ENCODE measurements around the gene COTL1.

- TF ChIP-seq ASH2L (IDR thresholded peaks at IDR 0.05; ENCODE audit: insufficient read length, low read depth, low read length) (no peak), ZNF484 (CRISPR knock-in tag; IDR thresholded peaks at IDR 0.05; ENCODE audit: borderline replicate concordance, low read depth) (no peak), U2AF1 (optimal IDR thresholded peaks at IDR 0.05; ENCODE audit: low read depth, low read length) (no peak), ZNF775 (CRISPR knock-in tag; IDR thresholded peaks at IDR 0.05; ENCODE audit: borderline replicate concordance) (no peak)
Measured at GRCh38 chr16:84572096-84572495, 45.8 kb downstream of the COTL1 start.
